A673 (cell line): Measurements from ENCODE around the gene ROR1.

Source experiments
- CTCF ChIP-seq: fragments of 300-800, 200-600 bp; sonication (generic); conservative IDR thresholded peaks from 2 replicates; pipeline ENCODE4 v1.5.1; 2017; ENCODE audit warnings: low read depth, mild to moderate bottlenecking, antibody characterized with exemption, low read length, moderate library complexity, mixed read lengths
- EZH2 ChIP-seq: fragments of 200-600 bp; sonication (generic); IDR thresholded peaks from 2 replicates; pipeline ENCODE4 v1.6.1; 2017; ENCODE audit warnings: borderline replicate concordance, low read depth, mild to moderate bottlenecking, mixed read lengths, antibody characterized with exemption, low read length; ENCODE audit not compliant: poor library complexity, severe bottlenecking

- TF ChIP-seq CTCF (no peak), EZH2 (no peak)
Measured at GRCh38 chr1:64050601-64051000, 276.8 kb downstream of the ROR1 start.
